Prostate gland (tissue), 2 donors: ENCODE results near the gene ITM2B.

Experiments used
- POLR2A ChIP-seq: fragments of 450-650 bp; IDR thresholded peaks from one replicate; pipeline ENCODE4 v1.6.1; 2016; ENCODE audit warnings: antibody characterized with exemption, mild to moderate bottlenecking
- POLR2AphosphoS5 ChIP-seq: sonication (generic); formaldehyde crosslinking; IDR thresholded peaks from one replicate; pipeline ENCODE4 v1.6.1; 2017; ENCODE audit warnings: antibody characterized with exemption
- TF ChIP-seq, protein P1 (sequence below), 4 experiments: fragments of 200-600 bp in 2 of 4; fragments of 450-650 bp in 2 of 4; sonication (generic) in 2 of 4; IDR thresholded peaks; 1 replicate in 3 of 4; 2 replicates in 1 of 4; pipeline ENCODE4 v1.5.1; 2016 to 2019; ENCODE audit warnings: antibody characterized with exemption in 4 of 4, mild to moderate bottlenecking in 2 of 4, moderate library complexity in 2 of 4

DNA sequence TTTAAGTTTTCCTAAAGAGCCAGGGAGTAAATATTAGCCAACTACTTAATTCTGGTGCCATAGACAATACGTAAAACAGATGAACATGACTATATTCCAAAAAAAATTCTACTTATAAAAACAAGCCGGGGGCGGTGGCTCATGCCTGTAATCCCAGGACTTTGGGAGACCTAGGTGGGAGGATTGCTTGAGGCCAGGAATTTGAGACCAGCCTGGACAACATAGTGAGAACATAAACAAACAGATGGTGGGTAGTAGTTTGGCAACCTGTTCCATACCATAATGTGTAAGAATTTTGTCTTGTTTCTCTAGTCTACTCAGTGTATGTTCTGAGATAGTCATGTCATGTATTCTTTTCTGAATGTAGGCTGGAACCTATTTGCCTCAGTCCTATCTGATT, 25.4 kb downstream of the ITM2B start:
- TF ChIP-seq, protein P1, sequence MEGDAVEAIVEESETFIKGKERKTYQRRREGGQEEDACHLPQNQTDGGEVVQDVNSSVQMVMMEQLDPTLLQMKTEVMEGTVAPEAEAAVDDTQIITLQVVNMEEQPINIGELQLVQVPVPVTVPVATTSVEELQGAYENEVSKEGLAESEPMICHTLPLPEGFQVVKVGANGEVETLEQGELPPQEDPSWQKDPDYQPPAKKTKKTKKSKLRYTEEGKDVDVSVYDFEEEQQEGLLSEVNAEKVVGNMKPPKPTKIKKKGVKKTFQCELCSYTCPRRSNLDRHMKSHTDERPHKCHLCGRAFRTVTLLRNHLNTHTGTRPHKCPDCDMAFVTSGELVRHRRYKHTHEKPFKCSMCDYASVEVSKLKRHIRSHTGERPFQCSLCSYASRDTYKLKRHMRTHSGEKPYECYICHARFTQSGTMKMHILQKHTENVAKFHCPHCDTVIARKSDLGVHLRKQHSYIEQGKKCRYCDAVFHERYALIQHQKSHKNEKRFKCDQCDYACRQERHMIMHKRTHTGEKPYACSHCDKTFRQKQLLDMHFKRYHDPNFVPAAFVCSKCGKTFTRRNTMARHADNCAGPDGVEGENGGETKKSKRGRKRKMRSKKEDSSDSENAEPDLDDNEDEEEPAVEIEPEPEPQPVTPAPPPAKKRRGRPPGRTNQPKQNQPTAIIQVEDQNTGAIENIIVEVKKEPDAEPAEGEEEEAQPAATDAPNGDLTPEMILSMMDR (IDR thresholded peaks at IDR 0.05) = no peak
- TF ChIP-seq POLR2AphosphoS5 (no peak), POLR2A (no peak)
